Smooth muscle cell (in vitro differentiated cells): ENCODE results near the gene CSTPP1. TPM values are rescaled to one million over a fixed set of nuclear protein-coding genes. Genes with fewer than 3 reads are reported as not detected.

Experiments
- DNase-seq: peaks from one replicate; lab custom pipeline; 2025; ENCODE audit not compliant: unreplicated experiment; lab: John Stamatoyannopoulos, UW
- H2AFZ ChIP-seq: fragments of 200-600 bp; sonication (generic); 2 replicates; pipeline ENCODE4 v1.6.0; 2016; ENCODE audit warnings: antibody characterized with exemption, low read depth, mild to moderate bottlenecking
- H3F3A ChIP-seq: fragments of 200-600 bp; sonication (generic); 2 replicates; pipeline ENCODE4 v1.6.0; 2017; ENCODE audit warnings: antibody characterized with exemption, low read depth
- H3K27ac ChIP-seq: fragments of 200-600 bp; sonication (generic); 2 replicates; pipeline ENCODE4 v1.5.1; 2016; ENCODE audit warnings: low read depth, mild to moderate bottlenecking
- H3K27me3 ChIP-seq: fragments of 200-600 bp; sonication (generic); 2 replicates; pipeline ENCODE4 v1.6.1; 2016; ENCODE audit warnings: low read depth, mild to moderate bottlenecking
- H3K36me3 ChIP-seq: fragments of 200-600 bp; sonication (generic); 2 replicates; pipeline ENCODE4 v1.5.1; 2016; ENCODE audit warnings: low read depth
- H3K4me1 ChIP-seq: fragments of 200-600 bp; sonication (generic); 2 replicates; pipeline ENCODE4 v1.5.1; 2016; ENCODE audit warnings: low read depth
- H3K4me2 ChIP-seq: fragments of 200-600 bp; sonication (generic); 2 replicates; pipeline ENCODE4 v1.6.0; 2016; ENCODE audit warnings: mild to moderate bottlenecking
- H3K4me3 ChIP-seq: fragments of 200-600 bp; sonication (generic); 2 replicates; pipeline ENCODE4 v1.5.1; 2016; ENCODE audit warnings: mild to moderate bottlenecking
- H3K79me2 ChIP-seq: fragments of 200-600 bp; sonication (generic); 2 replicates; pipeline ENCODE4 v1.6.0; 2016; ENCODE audit warnings: low read depth, mild to moderate bottlenecking
- H3K9ac ChIP-seq: fragments of 200-600 bp; sonication (generic); 2 replicates; pipeline ENCODE4 v1.6.0; 2016; ENCODE audit warnings: low read depth
- H3K9me3 ChIP-seq: fragments of 200-600 bp; sonication (generic); replicated peaks from 2 replicates; pipeline ENCODE4 v1.5.1; 2016; ENCODE audit warnings: low read depth
- H4K20me1 ChIP-seq: fragments of 200-600 bp; sonication (generic); 2 replicates; pipeline ENCODE4 v1.6.0; 2016; ENCODE audit warnings: low read depth
- WGBS: methylation state at CpG from one replicate; pipeline ENCODE4 v1.1.7; 2016; ENCODE audit warnings: low lambda C conversion rate; 5-methylcytosine and 5-hydroxymethylcytosine counted together
- polyA plus RNA-seq: library from polyadenylated mRNA; unstranded; fragments of >200 nt; fragmentation: Nextera tagmentation; extraction: Ambion mirVana; gene quantifications from 2 replicates; pipeline ENCODE4 v1.2.1, GENCODE V29; 2016
- total RNA-seq: library from RNA; depleted of rRNA; stranded (reverse); fragments of >200 nt; gene quantifications from 2 replicates; pipeline ENCODE4 v1.2.3, GENCODE V29; 2014
- TF ChIP-seq, protein P1 (sequence below): fragments of 200-600 bp; sonication (generic); IDR thresholded peaks from 2 replicates; pipeline ENCODE4 v1.5.1; 2017; ENCODE audit warnings: borderline replicate concordance, mild to moderate bottlenecking, antibody characterized with exemption; ENCODE audit not compliant: insufficient read depth, poor library complexity, severe bottlenecking

The CSTPP1 gene
- total and polyA plus RNA-seq, 2 experiments from 2014 or later, result 37.4 to 44.8 TPM

DNA sequence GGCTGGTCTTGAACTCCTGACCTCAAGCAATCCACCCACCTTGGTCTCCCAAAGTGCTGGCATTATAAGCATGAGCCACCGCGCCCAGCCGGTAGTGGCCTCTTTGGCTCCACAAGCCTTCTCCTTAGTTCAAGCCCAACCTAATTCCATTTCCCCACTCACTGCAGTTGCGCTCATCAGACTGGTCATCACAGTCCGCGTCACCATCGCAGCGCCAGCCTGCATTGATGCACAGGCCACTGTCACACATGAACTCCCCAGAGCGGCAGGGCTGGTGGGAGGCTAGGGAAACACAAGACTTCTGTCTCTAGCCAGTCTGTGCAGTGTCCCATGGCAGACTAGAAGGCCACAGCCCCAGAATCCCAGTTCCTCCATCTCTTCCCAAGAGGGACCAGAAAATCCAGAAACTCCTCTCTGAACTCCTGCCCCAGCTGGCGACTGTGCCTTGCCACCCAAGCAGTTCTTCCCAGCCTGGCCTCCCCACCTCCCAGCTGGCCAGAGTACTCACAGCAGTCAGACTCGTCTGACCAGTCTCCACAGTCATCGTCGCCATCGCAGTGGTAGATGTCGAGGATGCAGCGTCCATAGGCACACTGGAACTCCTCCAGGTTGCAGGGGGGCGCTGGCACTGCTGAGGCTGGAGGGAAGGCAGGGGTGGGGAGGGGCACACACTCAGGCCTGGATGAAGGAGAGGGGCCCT, 38.0 kb upstream of the CSTPP1 start:
- no peaks in the 10 kb centered on the region for H4K20me1 ChIP-seq
- peaks cover 10% of the 10 kb centered on the region for H3K79me2 ChIP-seq
- no peak overlapping the region for H3K4me3 ChIP-seq
- no peak overlapping the region for H2AFZ ChIP-seq
- 95% methylated on average over 17 of the region's 17 CpGs for WGBS
- no peaks in the 10 kb centered on the region for H3K36me3 ChIP-seq
- H3K27ac ChIP-seq, result no peak overlapping the region
- H3K27me3 ChIP-seq, result no peaks in the 10 kb centered on the region
- DNase-seq, result no peak
- no peak overlapping the region for H3K9ac ChIP-seq
- no peaks in the 10 kb centered on the region for H3F3A ChIP-seq
- H3K4me1 ChIP-seq, result no peaks in the 10 kb centered on the region
- H3K9me3 ChIP-seq, result no peaks in the 10 kb centered on the region
- TF ChIP-seq, protein P1, sequence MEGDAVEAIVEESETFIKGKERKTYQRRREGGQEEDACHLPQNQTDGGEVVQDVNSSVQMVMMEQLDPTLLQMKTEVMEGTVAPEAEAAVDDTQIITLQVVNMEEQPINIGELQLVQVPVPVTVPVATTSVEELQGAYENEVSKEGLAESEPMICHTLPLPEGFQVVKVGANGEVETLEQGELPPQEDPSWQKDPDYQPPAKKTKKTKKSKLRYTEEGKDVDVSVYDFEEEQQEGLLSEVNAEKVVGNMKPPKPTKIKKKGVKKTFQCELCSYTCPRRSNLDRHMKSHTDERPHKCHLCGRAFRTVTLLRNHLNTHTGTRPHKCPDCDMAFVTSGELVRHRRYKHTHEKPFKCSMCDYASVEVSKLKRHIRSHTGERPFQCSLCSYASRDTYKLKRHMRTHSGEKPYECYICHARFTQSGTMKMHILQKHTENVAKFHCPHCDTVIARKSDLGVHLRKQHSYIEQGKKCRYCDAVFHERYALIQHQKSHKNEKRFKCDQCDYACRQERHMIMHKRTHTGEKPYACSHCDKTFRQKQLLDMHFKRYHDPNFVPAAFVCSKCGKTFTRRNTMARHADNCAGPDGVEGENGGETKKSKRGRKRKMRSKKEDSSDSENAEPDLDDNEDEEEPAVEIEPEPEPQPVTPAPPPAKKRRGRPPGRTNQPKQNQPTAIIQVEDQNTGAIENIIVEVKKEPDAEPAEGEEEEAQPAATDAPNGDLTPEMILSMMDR, result no peak
- H3K4me2 ChIP-seq, result no peak overlapping the region

DNA sequence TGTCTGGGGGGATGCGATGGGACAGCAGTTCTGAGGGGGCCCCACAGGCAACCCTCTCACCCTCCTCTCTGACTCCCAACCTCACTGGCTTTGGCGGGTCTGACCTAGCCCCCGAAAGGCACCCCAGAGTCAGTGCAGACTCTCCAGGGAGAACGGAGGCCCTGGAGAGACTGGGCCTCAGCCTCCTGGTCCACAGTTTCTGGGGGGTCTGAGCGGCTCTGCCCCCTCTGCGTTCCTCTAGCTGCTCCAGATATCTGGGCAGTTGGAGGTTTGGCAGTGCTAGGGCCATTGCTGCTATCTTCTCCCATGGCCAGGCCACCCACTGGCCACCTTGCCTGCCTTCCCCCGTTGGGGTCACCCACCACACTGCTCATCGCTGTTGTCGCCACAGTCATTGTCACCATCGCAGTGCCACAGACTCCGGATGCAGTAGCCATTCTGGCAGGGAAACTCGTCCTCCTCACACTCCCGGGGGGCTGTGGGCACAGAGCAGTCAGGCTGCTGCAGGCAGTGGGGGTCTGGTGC, 37.0 kb upstream of the CSTPP1 start:
- H3F3A ChIP-seq, result no peaks in the 10 kb centered on the region
- no peaks in the 10 kb centered on the region for H3K9me3 ChIP-seq
- no peak overlapping the region for H3K4me3 ChIP-seq
- WGBS, result 97% methylated on average over 13 of the region's 13 CpGs
- peaks cover 6% of the 10 kb centered on the region for H3K4me1 ChIP-seq
- TF ChIP-seq, protein P1, result no peak
- H3K4me2 ChIP-seq, result no peak overlapping the region
- H3K9ac ChIP-seq, result no peak overlapping the region
- no peak overlapping the region for H2AFZ ChIP-seq
- no peak overlapping the region for H3K27ac ChIP-seq
- peaks cover 20% of the 10 kb centered on the region for H3K79me2 ChIP-seq
- DNase-seq, result no peak
- H4K20me1 ChIP-seq, result no peaks in the 10 kb centered on the region
- H3K36me3 ChIP-seq, result no peaks in the 10 kb centered on the region
- H3K27me3 ChIP-seq, result no peaks in the 10 kb centered on the region

DNA sequence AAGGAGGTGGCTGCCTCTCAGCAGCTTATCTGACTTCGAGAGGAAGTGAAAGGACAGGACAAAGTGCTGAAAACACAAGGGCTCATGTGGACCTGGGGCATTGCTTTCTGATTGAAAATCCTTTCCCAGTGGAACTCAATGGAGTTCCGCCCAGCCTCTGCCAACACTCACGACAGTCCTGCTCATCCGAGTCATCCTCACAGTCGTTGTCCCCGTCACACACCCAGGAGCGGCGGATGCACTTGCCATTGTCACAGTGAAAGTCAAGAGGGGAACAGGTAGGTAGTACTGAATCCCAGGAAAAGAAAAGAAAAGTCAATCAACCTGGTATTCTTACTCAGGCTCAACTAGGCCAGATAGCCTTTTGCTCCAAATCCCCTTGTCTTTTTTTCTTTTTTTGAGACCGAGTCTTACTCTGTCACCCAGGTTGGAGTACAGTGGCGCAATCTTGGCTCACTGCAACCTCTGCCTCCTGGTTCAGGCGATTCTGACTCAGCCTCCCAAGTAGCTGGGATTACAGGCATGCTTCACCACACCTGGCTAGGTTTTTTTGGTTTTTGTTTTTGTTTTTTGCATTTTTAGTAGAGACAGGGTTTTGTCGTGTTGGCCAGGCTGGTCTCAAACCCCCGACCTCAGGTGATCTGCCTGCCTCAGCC, 36.3 kb upstream of the CSTPP1 start:
- no peak overlapping the region for H3K4me2 ChIP-seq
- no peak overlapping the region for H3K27ac ChIP-seq
- no peaks in the 10 kb centered on the region for H3K27me3 ChIP-seq
- peaks cover 6% of the 10 kb centered on the region for H3K4me1 ChIP-seq
- no peaks in the 10 kb centered on the region for H3K36me3 ChIP-seq
- no peak overlapping the region for H3K9ac ChIP-seq
- no peaks in the 10 kb centered on the region for H3F3A ChIP-seq
- no peak overlapping the region for H2AFZ ChIP-seq
- no peaks in the 10 kb centered on the region for H4K20me1 ChIP-seq
- H3K79me2 ChIP-seq, result peaks cover 21% of the 10 kb centered on the region
- no peak for DNase-seq
- H3K9me3 ChIP-seq, result no peaks in the 10 kb centered on the region
- 92% methylated on average over 13 of the region's 13 CpGs for WGBS
- no peak overlapping the region for H3K4me3 ChIP-seq
- TF ChIP-seq, protein P1, result no peak
